SW480 (cell line): ENCODE data around the gene CMKLR1.

Experiments used
- DNase-seq: peaks from one replicate; pipeline ENCODE4 v3.0.0-alpha.2; 2016; ENCODE audit warnings: low spot score

Gene CMKLR1, protein sequence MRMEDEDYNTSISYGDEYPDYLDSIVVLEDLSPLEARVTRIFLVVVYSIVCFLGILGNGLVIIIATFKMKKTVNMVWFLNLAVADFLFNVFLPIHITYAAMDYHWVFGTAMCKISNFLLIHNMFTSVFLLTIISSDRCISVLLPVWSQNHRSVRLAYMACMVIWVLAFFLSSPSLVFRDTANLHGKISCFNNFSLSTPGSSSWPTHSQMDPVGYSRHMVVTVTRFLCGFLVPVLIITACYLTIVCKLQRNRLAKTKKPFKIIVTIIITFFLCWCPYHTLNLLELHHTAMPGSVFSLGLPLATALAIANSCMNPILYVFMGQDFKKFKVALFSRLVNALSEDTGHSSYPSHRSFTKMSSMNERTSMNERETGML

DNA sequence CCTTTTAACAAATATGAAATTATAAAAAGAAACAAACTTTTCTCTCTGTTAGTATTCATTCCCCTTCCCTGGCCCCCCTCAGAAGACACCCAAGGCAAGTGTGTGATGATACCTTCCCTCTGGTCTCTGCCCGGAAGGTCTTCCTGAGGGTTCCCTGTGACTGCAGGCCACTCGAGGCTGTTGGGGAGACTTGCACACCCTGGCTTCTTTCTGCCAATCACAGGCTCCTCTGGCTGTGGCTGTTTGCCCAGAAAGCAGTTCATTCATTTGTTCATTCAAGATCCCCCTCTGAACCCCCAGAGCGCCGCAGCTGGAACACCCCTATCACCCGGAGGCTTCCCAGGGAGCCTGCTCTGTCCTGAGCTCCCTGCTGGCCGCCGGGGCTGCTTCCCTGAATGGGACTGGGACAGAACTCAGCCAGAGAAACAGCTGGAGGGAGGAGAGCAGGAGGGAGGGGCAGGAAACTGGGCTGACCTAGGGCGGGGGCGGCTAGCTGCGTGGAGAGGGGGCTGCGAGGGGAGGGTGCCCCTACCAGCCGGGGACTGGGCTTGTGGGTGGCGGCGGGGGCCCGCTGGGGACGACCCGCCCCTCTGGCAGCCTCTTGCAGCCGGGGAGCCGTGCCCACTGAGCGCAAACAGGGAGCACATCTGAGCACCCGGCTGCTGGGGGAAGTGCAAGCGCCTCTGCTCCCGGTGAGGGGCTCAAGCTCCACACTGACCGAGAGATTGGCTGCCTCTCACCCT lies at the start of gene CMKLR1:
CMKLR1 (minus strand) TSS at position 397 of the 743 bp plus-strand sequence. CDS start 45,720 bp downstream, outside the sequence.
- no peak for DNase-seq

DNA sequence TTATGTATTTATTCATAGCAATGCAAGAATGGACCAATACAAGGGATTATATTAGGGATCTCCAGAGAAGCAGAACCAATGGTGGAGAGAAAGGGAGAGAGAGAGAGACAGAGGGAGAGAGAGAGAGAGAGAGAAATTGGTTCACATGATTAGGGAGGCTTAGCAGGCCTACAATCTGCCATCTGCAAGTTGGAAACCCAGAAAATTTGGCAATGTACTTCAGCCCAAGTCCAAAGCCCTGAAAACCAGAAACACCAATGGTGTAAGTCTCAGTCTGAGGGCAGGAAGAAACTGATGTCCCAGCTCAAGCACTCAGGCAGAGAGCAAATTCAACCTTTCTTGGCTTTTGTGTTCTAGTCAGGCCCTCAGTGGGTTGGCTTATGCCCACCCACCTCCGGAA lies 48.7 kb upstream of the CMKLR1 start:
- DNase-seq: no peak

DNA sequence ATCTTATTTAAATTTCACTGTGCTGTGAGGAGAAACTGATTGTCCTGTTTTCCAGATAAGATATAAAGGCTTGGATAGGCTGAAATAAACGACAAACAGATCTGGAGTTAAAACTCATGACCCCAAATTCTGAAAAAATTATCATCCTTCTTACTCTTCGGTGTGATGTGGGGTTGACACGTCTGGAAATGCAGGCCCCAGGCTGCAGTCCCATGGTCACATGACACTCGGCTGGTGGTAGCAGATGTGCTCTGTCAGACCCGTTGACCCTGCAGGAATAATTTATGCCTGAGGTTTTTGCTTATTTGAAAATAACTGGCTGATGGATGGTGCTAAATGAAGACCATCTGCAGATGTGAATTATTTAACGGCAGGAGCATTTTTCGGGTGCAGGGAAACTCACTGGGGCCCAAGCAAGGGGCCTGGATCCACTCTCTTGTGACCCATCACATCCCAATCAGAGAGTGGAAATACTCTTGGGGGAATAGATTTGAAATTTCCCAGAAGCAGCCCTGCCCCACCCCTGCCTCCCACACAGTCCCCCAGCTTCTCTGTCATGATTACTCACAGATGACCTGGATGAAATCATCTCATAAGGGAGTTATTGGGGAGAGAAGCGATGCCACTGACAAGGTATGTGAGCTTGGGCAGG lies 47.7 kb upstream of the CMKLR1 start:
- DNase-seq: no peak

DNA sequence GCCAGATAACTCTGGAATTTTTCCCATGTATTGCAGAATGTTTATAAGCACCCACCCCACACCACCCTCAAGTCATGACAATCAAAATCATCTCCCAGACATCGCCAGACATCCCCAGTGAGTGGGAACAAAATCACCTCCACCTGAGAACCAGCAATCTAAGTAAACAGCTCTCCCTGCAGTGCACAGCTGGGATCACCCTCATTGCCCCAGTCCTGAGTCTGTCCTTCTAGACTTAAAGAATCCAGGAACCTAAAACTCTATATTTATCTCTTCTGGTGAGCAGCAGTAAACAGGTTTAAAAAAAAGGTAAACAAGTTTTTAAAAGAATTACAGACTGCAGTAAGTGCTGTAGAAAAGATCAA lies 43.3 kb upstream of the CMKLR1 start:
- DNase-seq: no peak

DNA sequence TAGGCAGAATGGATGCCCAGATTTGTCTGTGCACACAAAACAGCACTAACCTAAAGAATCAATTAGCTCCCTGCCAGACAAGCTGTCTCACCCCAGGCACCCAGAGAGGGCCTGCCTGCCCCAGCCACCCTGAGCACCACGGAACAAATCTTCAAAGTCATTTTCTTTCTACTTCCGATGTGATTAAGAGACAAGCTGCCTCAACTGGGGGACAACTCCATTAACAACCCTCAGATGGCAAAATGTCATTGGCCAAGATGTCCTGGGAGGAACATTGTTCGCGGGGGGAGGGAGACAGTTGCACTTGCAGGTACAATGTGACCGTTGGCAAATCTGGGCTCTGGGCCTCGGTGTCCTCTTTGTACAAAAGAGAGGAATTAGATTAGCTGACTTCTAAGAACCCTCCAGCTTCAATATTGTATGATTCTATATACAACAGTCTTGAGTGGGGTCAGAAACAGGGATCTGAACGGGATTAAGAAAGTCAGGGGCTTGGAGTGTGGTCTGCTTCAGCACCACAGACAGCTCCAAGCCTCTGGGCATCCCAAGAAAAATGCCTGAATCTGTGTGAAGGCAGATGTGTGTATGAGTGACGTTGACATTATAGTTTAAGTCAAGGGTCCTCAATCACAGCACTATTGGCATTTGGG lies 42.8 kb upstream of the CMKLR1 start:
- no peak for DNase-seq

DNA sequence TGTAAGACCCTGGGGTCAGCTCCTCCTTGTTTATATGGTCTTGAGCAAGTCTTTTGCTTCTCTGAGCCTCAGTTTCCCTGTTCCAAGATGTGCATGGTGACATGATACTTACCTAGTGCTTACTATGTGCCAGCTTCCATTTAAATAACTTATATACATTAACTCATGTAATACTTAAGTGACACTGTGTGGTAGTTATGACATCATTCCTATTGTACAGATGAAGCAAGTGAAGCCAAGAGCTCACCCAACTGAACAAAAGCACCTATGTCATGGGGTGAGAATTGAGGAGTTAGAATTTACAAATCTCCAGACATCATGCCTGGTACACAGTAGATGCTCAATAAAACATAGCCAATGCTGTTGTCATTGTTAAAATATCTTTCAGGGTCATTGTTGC lies 41.3 kb upstream of the CMKLR1 start:
- no peak for DNase-seq

DNA sequence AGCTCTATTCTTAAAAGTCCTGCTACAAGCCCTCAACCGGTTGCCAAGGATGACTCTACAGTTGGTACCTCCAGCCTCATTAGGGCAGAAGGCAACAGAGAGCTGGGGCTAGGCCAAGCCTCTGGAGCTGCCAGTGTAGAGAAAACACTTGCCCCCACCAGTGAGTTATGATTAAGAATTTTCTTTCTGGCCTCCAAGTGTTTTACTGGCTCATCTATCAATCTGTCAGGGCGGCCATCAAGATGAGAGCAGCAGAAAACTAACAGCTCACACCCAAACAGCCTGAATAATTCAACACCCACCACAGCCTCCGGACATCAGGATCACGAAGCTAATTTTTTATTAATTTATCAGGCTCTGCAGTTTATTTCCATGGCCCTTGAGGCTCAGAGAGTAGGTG lies 40.7 kb upstream of the CMKLR1 start:
- DNase-seq: no peak

DNA sequence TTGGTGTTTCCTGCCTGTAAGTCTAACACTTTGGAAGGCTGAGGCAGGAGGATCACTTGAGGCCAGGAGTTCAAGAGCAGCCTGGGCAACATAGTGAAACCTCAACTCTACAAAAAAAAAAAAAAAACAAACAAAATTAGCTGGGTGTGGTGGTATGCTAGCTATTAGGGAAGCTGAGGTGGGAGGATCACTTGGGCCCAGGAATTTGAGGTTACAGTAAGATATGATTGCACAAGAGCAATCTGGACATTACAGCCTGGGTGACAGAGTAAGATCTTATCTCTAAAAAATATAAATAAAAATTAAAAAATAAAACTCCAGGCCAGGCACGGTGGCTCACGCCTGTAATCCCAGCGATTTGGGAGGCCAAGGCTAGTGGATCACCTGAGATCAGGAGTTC lies 39.8 kb upstream of the CMKLR1 start:
- peak; percentile 18 for DNase-seq

DNA sequence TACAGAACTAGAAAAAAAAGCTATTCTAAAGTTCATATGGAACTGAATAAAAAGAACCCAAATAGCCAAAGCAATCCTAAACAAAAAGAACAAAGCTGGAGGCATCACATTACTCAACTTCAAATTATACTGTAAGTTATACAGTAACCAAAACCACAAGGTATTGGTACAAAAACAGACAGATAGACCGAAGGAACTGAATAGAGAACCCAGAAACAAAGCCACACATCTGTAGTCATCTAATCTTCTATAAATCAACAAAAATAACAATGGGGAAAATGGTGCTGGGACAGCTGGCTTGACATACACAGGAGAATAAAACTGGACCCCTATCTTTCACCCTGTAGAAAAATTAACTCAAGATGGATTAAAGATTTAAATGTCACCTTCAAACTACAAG lies 38.1 kb upstream of the CMKLR1 start:
- no peak for DNase-seq

DNA sequence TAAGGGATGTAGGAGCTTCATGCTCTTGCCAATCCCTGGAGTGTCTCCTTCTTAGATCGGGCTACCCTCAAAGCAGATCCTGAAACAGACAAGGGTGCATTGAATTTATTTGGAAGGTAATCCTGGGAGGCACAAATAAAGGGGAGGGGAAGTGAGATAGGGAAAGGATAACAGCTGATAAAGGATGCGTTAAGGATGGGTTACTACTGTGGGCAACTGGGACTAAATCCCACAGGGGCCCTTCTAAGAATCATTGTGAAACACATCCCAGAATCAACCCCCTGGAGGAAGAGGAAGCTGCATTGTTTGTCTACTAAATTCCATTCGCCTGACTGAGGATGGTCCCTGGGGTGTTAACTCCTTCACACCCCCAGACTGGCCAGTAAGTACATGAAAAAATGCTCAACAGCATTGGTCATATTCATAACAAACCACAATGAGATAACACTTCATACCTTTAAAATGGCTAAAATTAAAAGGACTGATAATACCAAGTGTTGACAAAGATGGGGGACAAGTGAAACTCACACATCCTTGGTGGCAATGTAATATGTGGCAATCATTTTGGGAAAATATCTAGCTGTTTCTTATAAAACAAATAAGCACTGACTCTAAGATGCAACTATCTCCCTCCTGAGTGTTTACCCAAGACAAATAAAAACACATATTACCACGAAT lies 37.0 kb upstream of the CMKLR1 start:
- no peak for DNase-seq

DNA sequence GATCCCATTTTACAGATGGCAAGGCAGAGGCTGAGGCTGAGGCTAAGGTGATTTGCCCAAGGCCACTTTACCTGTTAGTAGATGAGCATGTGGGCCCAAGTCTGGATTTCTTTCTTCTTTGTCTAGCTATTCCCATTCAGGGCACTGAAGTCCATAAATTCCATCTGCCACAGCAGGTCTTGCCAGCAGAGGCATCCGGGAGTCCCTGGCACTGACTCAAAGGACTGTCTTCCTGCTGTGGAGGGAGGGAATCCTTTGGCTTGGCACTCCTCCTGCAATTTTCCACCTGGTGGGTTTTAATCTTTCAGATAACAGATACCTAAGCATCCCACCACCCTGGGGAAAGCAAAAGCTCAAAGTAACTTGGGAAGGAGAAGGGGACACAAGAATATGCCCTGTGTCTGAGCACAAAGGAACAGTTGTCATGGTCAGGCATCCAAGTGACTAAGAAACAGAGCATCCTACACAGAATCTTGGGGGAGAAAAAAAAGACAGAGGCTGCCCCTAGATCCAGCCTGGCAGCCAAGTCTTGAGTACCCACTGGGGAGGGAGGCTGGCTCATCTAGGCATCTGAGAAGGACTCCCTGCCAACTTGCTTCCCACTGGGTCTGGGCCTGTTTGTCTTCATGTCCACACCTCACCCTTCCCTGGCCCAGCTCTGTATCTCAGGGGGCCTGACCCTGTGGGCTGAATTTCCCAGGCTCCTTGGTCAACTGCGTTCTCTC lies 35.6 kb upstream of the CMKLR1 start:
- DNase-seq: peak; percentile 21

DNA sequence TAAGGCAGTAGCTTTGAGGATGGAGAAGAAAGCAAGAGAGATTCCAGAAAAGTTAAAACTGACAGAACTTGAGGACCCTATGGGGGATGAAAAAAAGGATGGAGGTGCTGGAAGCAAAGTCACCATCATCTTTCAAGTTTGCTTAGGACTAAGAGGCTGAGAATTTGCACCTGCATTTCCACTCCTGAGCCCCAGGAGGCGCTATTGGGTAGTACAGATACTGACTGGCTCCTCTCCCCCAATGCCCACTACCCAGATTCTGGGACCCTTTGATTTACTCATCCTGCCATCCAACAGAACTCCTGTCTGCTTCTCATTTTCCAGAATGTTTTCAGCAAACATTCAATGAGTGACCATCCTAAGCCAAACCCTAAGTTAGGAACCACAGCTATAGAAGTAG lies 34.0 kb upstream of the CMKLR1 start:
- no peak for DNase-seq

DNA sequence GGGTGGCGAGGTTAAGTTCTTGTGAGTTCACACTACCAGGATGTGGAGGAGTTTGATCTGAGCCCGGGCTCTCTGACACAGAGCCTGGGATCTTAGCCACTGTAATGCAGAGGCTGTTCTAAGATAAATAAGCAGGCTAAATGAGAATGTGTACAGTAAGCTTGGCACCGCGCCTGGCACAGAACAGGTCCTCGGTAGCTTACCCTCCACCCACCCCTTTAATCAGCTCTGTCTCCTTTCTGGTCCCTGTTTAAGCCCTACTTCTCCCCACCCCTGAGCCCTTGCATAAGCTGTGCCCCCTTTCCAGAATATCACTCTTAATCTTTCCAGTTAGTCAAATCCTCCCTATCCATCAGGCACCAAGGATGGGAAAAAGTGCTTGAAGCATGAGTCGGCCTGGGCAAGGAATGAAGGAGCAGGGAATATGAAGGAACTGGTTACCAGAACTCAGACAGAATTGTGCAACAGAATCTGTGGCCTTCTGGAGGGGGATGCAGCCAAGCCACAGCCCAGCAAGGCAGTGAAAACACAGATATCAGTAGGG lies 32.8 kb upstream of the CMKLR1 start:
- DNase-seq: no peak

DNA sequence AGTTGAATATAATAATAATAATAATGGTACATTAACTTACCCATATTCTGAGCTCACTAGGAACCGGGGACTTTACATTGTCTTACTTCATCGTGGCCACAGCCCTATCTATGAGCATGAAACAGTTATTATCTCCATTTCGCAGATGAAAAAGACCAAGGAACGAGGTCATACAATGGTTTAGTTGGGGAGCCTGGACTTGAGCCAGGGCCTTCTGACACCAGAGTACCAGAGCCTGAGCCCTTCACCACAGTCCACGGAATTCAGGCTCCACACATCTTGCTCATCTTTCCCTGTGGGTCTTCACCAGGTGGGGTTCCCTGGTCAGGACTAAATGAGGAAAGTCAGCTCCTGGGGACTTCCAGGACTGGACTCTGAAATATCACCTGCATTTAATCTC lies 31.3 kb upstream of the CMKLR1 start:
- no peak for DNase-seq

DNA sequence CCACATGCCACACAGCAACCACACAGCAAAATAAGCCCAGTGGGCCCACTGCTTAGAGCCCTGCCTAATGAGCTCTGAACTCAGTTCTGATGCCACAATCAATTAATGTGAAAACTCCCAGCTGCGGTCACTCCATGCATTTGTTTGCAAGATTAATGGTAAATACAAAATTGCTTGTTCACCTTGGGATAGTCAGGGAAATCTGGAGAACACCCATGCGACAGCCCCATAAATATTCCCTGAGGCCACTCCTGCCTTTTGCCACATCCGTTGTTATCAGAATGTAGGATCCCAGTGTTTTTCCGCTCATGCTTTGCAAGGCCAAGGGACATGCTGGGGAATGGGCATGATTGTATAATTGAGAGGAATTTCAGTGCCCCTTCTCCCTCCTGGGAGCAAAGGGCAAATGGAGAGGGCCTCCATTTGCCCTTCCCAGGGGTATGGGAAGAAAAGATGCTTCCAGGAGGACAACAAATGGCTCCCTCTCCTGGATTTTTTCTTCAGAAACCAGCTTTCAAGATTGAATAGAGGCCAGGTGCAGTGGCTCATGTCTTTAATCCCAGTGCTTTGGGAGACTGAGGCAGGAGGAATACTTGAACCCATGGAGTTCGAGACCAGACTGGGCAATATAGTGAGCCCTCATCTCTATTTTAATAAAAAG lies 30.8 kb upstream of the CMKLR1 start:
- no peak for DNase-seq

DNA sequence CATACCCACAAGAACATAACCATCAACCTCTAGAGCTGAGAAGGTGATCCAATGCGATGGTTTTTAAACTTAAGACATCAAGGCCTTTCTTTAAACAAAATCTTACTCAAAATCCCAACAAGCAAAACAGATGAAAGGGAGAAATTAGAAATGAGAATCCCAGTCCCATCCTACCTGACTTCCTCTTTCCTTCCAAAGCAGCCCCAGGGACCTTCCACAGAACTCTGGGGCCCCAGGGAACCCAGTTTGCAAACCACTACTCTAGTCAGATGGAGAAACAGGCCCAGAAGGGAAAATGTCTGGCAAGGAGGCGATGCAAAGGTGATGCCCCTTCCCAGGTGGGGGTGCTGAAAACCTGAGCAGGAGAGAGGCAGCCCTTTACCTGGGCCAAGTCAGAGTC lies 29.0 kb upstream of the CMKLR1 start:
- no peak for DNase-seq

DNA sequence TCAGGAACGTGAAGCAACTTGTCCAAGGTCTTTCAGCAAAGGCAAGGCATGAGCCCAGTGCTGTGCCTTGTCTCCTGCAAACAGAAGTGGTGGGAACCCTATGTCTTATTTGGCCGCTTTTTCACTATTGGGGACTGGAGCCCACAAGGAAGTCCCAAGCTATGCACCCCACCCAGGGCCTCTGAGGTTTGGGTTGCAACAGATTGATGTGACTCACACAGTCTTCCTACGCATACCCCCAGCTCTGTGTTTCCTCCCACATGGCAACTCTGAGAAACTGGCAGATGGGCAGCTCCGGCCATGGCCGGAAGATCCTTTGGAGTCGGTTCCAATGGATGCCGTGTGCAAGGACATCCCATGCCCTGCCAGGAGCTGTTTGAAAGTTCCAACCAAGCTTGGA lies 28.3 kb upstream of the CMKLR1 start:
- no peak for DNase-seq

DNA sequence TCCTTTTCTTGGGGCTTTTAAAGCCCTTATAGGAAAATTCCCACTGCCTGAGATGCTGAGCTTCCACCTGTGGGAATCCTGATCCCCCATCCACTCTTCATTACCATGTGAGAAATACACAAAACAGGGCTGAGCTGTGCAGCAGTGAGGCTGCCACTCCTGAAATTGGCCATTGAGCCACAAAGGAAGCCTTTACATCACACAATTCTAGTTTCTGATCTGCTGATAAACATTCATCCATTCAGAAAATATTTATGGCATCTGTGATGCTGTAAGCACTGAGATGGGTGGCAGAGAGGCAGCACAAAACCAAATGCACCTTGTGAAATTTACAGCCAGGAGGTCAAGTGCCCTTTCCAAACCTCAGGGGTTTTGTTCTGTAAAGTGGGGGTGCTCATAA lies 26.2 kb upstream of the CMKLR1 start:
- no peak for DNase-seq

DNA sequence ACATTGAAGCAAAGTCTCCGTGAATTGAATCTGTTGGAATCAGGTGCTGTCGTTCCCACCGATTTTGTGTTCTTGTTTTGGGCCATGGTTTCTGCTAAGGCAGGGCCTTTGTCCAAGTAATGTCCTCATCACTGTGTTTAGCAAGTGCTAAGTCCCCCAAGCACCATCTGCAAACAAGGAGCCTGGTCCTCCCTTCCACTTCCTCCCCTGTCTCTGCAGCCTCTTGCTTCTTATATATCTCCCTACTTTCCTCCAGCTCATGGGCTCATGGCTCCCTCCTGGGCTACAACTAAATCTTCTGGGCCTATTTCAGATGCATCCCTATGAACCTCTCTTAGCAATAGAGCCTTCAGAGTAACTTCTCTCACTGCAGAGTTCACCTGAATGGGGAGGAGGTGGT lies 25.8 kb upstream of the CMKLR1 start:
- DNase-seq: no peak

DNA sequence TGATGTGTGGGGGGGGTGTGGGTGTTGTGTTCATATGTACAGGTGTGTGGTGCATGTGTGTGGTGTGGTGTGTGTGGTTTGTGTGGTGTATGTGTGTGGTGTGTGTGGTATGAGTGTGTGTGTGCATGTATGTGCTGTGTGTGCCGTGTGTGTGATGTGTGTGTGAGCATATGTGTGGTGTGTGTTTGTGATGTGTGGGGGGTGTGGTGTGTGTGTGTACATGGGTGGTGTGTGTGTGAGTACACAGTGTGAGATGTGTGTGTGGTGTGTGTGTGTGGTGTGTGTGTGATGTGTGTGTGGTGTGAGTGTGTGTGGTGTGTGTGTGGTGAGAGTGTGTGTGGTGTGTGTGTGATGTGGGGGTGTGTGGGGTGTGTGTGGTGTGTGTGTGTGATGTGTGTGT lies 24.5 kb upstream of the CMKLR1 start:
- DNase-seq: no peak

DNA sequence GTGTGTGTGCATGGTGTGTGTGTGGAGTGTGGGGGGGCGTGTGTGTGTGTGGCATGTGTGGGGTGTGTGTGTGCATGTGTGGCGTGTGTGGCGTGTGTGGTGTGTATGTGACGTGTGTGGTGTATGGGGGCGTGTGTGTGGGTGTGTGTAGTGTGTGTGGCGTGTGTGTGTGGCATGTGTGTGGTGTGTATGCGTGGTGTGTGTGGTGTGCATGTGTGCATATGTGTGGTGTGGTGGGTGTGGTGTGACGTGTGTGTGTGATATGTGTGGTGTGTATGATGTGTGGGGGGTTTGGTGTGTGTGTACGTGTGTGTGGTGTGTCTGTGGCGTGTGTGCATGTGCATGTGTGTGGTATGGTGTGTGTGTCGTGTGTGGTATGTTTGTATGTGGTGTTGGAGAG lies 24.1 kb upstream of the CMKLR1 start:
- DNase-seq: no peak
